GM04503 (cell line): ENCODE measurements around the gene PLOD1.
"Not testable (repeated sequence)": the region's sequence is repeated elsewhere in the genome, so short reads cannot be mapped to it uniquely, and the experiment has no call there.

Experiments used
- DNase-seq: peaks from one replicate; pipeline ENCODE4 v3.0.0-alpha.2; 2012; ENCODE audit warnings: low read depth

Gene PLOD1

GRCh38 chr1:11938722-11939526 is 4.4 kb downstream of the PLOD1 start:
- DNase-seq: no peak

DNA sequence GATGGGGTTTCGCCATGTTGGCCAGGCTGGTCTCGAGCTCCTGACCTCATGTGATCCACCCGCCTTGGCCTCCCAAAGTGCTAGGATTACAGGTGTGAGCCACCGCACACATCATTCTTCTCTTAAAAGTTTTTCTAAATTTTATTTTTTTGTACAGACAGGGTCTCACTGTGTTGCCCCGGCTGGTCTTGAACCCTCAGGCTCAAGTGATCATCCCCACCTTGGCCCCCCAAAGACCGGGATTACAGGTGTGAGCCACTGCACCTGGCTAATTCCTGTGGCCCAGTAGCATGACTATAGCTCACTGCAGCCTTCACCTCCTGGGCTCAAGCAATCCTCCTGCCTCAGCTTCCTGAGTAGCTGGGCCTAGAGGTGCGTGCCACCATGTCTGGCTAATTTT is 5.3 kb downstream of the PLOD1 start:
- not testable (repeated sequence) for DNase-seq

DNA sequence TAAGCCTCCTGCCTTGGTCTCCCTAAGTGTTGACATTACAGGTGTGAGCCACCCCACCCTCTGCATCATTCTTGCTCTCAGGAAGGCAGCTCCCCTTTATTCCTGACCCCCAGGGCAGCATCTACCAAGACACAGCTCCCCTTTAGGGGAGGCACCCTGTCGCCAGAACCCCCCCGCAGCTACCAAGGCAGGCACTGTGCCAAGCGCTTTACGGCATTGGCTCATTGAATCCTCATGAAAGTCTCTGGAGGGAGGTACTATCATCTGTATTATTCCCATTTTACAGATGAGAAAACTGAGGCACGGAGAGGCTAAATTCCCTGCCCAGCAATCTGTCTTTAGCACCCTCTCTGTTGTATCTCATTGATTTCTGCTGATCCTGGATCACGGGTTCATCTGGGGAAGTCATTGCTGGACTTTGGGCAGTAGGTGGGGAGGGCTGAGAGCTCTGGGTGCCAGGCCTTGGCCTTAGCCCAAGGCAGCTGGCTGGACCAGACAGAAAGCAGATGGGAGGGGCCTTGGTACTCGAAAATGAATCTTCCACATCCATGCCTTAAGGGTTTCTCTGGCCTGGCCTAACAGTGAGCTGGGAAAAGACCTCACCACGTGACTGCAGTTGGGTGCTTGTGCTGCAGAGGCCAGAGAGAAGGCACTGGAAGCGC is 5.9 kb downstream of the PLOD1 start:
- no peak for DNase-seq

- no peak for DNase-seq
These were observed 7.8 kb downstream of the PLOD1 start for GRCh38 chr1:11942280-11942679.

DNA sequence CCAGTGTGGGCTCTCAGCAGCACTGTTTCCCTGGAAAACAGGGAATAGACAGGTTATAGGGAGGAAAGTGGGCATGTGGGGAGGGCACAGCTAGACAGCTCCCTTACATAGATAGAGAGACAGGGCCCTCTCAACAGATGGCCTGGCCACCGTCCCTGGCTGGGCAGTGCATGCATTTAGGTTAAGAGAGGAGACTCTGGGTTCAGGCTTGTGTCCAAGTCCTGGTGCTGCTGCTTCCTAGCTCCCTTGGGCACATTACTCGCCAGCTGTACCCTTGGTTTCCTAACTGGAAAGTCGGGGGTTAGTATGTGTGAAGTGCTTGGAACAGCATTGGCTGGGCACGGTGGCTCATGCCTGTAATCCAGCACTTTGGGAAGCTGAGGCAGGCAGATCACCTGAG is 9.1 kb downstream of the PLOD1 start:
- DNase-seq: no peak

- no peak for DNase-seq
These were observed 9.9 kb downstream of the PLOD1 start for GRCh38 chr1:11944358-11944931.

DNA sequence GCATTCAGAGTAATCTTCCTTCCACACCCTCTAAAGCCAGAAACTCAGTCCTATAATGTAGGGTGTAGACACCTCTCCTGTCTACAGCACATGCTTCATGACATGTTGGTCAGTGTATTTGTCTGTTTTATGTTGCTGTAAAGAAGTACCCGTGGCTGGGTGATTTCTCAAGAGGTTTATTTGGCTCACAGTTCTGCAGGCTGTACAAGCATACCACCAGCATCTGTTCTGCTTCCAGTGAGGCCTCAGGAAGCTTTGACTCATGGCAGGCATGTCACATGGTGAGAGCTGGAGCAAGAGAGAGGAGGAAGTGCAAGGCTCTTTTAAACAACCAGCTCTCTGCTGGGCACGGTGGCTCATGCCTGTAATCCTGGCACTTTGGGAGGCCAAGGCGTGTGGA is 12.1 kb downstream of the PLOD1 start:
- no peak for DNase-seq

- no peak for DNase-seq
These were observed 14.4 kb downstream of the PLOD1 start for GRCh38 chr1:11948822-11949458.

- DNase-seq: no peak
These were observed 17.4 kb downstream of the PLOD1 start for GRCh38 chr1:11951901-11952300.

DNA sequence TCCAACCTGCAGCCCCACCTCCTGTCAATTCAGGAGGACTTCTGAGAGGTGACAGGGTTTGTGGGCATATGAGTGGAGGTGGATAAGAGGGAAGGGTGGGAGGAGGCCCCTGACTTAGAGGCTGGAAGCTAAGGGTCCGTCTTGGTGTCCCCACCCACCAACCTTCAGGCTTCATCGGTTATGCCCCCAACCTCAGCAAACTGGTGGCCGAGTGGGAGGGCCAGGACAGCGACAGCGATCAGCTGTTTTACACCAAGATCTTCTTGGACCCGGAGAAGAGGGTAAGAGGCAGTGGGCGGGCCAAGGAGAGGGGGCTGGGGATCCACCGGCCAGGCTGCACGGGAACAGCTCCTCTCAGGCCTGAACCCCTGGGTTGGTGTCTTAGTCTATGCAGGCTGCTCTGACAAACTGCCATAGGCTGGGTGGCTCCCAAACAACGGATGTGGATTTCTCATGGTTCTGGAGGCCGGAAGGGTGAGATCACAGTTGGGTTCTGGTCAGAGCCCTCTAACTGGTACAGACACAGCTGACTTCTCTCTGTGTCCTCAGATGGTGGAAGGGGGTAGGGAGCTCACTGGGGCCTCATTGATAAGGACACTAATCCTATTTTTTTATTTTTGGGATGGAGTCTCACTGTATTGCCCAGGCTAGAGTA is 18.1 kb downstream of the PLOD1 start:
- peak; percentile 32 for DNase-seq

- DNase-seq: no peak
These were observed 20.7 kb downstream of the PLOD1 start for GRCh38 chr1:11955221-11955620.

- no peak for DNase-seq
These were observed 22.9 kb downstream of the PLOD1 start for GRCh38 chr1:11957398-11957797.

GRCh38 chr1:11957897-11958296 is 23.4 kb downstream of the PLOD1 start:
- no peak for DNase-seq

DNA sequence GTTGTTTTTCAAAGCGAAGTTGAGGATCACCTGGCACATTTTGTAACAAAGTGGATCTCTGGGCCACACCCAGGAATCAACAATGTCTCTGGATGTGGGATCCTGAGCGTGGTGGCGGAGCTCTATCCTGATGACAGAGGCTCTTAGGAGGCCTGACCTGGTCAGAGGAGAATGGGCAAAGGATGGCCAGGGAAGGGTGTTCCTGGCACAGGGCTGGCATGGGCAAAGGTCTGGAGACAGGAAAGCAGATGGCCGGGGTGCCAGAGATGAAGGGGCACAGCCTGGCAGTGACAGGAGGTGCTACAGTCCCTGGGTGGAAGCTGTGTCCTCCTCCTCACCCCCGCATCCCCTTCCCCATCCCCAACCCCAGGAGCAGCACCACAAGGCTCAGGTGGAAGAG is 25.8 kb downstream of the PLOD1 start:
- no peak for DNase-seq

DNA sequence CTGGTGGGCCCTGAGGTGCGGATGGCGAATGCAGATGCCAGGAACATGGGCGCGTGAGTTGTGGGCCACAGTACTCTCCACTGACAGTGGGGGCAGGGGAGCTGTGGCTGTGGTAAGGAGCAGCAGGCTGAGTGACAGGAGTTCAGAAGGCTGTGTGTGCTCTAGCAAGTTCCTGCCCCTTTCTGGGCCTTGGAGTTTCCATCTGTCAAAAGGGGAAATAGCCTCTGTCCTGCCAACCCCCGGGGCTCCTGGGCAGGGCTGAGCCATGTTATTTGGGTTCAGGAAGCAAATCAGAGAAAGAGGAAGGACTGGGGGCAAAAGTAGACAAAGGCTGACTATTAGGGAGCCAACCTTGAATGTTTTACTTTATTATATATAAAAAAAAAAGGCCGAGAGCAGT is 26.2 kb downstream of the PLOD1 start:
- no peak for DNase-seq

DNA sequence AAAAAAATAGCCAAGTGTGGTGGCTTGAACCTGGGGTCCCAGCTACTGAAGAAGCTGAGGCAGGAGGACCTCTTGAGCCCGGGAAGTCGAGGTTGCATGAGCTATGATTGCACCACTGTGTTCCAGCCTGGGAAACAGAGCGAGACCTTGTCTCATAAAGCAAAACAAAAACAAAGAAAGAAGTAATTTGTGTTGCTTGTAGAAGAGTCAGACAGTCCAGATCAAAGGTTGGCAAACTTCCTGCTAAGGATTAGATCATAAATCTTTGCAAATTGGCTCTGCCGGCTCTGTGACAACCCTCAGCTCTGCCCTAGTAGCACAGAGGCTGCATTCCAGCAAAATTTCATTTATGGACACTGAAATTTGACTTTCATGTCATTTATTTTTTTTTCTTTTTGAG is 26.7 kb downstream of the PLOD1 start:
- DNase-seq: peak; percentile 50

DNA sequence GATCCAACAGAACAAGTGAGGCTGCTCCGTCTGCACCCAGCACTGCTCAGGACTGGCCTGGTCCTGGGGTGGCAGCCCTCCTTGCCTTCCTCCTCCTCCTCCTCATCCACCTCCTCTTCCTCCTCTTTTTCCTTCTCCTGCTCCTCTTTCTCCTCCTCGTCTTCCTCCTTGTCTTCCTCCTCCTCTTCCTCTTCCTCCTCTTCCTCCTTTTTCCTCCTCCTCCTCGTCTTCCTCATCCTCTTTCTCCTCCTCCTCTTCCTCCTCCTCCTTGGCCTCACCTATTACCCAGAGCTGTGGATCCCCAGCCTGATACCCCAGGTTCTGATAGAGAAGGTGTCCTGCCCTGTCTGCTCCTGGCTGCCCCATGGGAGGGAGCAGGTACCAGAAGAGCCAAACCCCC is 29.1 kb downstream of the PLOD1 start:
- no peak for DNase-seq

GRCh38 chr1:11964656-11965055 is 30.1 kb downstream of the PLOD1 start:
- no peak for DNase-seq

DNA sequence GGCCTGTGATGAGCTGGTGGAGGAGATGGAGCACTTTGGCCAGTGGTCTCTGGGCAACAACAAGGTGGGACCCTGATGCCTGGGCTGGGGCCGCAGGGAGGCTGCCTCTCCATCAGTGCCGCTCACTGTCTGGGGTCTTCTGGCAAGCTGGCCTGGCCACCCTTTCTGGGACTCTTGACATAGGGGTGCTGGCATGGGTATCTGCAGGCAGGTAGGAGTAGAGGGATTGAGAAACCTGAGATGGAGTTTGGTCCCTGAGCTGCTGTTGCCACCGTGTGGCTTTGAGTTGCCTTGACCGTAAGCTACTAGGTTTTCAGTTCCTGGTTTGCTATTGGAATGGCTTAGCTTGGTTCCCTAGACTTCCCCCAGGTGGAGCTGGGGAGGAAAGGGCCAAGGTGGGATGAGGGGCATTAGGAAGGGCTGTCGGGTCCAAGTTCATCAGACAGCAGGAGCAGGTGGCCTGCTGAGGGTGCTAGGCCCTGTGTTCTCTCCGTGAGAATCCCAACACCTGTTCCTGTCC is 32.6 kb downstream of the PLOD1 start:
- DNase-seq: no peak

- DNase-seq: no peak
These were observed 36.1 kb downstream of the PLOD1 start for GRCh38 chr1:11970441-11971185.

GRCh38 chr1:11977625-11978024 is 43.1 kb downstream of the PLOD1 start:
- peak; percentile 65 for DNase-seq
